ENCODE results near the gene VAC14.

VAC14 gene

GRCh38 chr16:70711211-70712031 is 89.5 kb downstream of the VAC14 start:
- DNase-seq (ENCODE audit: low spot score) = no peak
- TF ChIP-seq CTCF (IDR thresholded peaks at IDR 0.05; ENCODE audit: extremely low read depth, insufficient read depth, missing control alignments) = no peak
- in situ Hi-C loops (cut with MboI; ENCODE audit: low pct_unique_long_range_greater_than_20kb, low sequenced_read_pairs, unreplicated experiment) = no loop called here

DNA sequence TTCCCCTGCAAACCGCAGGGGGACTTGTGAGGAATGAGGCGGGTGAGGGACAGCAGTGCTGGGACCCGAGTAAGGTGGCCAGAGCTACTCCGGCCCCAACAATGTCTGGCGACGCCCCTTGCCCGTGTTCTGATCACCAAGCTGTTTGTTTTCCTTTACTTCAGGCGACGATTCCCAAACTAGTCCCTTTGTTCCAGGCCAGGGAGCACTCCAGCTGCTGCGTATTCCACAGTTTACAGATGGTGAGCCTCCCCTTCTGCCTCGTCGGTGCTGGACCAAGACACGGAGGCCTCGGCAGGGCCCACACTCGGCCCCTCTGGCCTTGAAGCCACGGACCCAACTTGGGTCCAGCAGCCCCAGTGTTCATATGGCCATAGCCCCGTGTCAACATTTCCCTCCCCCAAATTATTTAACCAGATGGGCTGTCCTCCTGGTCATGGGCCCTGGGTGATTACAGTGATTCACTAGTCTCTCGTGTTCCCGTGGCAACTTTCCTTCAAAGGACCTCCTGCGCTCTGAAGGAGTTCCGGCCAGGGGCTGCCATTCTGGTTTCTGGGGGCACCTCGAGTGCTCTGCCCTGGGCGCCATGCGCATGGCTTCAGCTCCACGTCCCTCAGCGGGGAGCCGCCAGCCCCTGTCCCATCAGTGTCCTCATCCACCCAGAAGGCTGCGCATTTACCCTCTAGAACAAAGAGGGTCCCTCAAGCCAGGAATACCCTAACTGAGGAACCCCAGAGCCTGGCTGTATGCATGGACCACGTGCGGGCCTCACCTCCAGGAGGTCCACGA is 90.3 kb downstream of the VAC14 start:
- in situ Hi-C loops (cut with MboI; ENCODE audit: low pct_unique_long_range_greater_than_20kb, low sequenced_read_pairs, unreplicated experiment) = no loop called here
- no peak for TF ChIP-seq CTCF (IDR thresholded peaks at IDR 0.05; ENCODE audit: extremely low read depth, insufficient read depth, missing control alignments)
- no peak for DNase-seq (ENCODE audit: low spot score)

DNA sequence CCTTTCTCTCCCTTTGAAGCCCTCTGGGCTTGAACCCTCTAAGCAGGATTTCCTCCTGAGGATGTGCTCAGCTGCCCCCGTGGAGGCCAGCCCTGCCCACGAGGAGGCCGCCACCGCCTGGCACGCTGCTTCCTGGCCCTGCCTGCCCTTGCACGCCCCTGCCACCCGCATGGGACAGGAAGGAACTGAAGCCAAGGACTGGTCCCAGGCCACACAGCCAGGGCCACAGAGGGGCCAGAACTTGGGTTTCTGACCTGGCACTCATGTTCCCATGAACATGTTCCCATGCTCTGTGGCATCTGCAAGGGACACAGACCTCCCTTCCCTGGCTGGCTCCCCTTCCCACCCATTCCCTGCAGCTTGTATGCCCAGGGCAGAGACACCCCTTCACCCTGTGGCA is 91.0 kb downstream of the VAC14 start:
- no peak for DNase-seq (ENCODE audit: low spot score)
- TF ChIP-seq CTCF (IDR thresholded peaks at IDR 0.05; ENCODE audit: extremely low read depth, insufficient read depth, missing control alignments) = no peak
- in situ Hi-C loops (cut with MboI; ENCODE audit: low pct_unique_long_range_greater_than_20kb, low sequenced_read_pairs, unreplicated experiment) = no loop called here

- in situ Hi-C loops (cut with MboI; ENCODE audit: low pct_unique_long_range_greater_than_20kb, low sequenced_read_pairs, unreplicated experiment) = no loop called here
- TF ChIP-seq CTCF (IDR thresholded peaks at IDR 0.05; ENCODE audit: extremely low read depth, insufficient read depth, missing control alignments) = no peak
- no peak for DNase-seq (ENCODE audit: low spot score)
These were observed 91.5 kb downstream of the VAC14 start for GRCh38 chr16:70709457-70709856.

- DNase-seq (ENCODE audit: low spot score) = no peak
- TF ChIP-seq CTCF (IDR thresholded peaks at IDR 0.05; ENCODE audit: extremely low read depth, insufficient read depth, missing control alignments) = no peak
- in situ Hi-C loops (cut with MboI; ENCODE audit: low pct_unique_long_range_greater_than_20kb, low sequenced_read_pairs, unreplicated experiment) = no loop called here
These were observed 92.4 kb downstream of the VAC14 start for GRCh38 chr16:70708366-70709246.

GRCh38 chr16:70706948-70707465 is 94.0 kb downstream of the VAC14 start:
- in situ Hi-C loops (cut with MboI; ENCODE audit: low pct_unique_long_range_greater_than_20kb, low sequenced_read_pairs, unreplicated experiment) = no loop called here
- DNase-seq (ENCODE audit: low spot score) = no peak
- TF ChIP-seq CTCF (IDR thresholded peaks at IDR 0.05; ENCODE audit: extremely low read depth, insufficient read depth, missing control alignments) = no peak
